Measurements from ENCODE around the gene SLC2A13.
A peak's percentile ranks its signal among the peaks of the same experiment; 100 is the strongest.

SLC2A13 gene

GRCh38 chr12:40105515-40106201, at the start of gene SLC2A13:
TSS of gene SLC2A13 (minus strand) at chr12:40106081. CDS start at chr12:40105808, 273 bp downstream.
- peak; percentile 57 to 60 for DNase-seq (ENCODE audit: low read depth in 2 of 2)

DNA sequence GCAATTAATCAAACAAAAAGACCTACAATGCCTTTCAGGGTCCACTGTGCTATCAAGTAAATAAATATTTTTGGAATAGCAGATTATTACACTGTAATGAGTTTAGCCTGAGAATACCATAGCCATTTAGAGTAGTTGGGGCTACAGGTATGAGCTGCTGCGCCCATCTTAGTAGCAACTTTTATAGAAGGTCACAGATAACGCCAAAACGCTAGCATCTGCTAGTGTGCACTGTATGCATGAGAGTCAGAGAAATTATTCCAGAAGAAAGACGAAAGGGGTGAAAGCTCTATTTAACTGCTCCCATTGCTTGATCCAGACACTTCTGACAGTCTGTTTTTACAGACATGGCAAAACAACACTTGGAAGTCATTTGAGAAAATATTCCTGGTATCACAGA, 48.5 kb upstream of the SLC2A13 start:
- DNase-seq (ENCODE audit: low read depth in 2 of 2) = no peak

DNA sequence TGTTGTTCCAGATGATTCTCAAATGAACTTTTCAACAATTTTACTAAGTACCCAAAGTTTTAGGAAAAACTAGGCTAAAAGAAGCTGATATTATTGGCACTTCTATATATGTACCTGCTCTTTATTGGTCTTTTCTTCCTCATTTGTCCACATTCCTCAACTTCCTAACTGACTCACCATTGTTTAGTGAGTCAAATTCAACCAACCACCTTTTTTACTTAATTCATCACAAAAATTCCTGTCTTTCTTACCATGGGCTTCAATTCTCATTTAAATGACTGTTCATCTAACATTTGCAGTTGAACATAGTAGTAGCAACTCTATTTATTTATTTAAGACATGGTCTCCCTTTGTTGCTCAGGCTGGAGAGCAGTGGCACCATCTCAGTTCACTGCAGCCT, 47.6 kb upstream of the SLC2A13 start:
- DNase-seq (ENCODE audit: low read depth in 2 of 2) = no peak

- peak; percentile 24 to 36 for DNase-seq (ENCODE audit: low read depth in 2 of 2)
These were observed 47.0 kb upstream of the SLC2A13 start for GRCh38 chr12:40152783-40153383.

DNA sequence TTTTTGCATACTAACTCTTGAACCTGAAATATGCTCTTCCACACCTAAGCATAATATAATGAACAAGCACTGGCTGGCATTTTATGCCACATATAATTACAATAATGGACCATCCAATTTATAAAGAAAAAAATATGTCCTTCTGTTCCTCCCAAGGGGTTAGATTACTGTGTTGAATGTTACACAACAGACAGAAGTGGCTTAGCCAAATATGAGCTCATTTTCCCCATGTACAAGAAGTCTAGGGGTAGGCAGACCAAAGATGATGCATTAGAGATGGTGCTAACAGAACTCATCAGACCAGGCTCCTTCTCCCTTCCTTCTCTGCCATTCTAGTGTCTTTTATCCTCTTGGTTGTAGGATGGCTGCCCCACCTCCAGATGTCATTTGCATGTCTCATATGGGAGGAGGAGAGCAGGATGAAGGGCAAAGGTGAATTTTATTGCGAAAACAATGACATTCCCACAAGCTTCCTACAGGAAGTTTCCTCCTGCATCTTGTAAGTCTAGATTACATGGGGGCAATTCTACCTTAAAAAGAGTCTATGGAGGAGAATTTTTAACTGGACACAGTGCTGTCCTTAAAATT, 43.9 kb upstream of the SLC2A13 start:
- DNase-seq (ENCODE audit: low read depth in 2 of 2) = no peak

DNA sequence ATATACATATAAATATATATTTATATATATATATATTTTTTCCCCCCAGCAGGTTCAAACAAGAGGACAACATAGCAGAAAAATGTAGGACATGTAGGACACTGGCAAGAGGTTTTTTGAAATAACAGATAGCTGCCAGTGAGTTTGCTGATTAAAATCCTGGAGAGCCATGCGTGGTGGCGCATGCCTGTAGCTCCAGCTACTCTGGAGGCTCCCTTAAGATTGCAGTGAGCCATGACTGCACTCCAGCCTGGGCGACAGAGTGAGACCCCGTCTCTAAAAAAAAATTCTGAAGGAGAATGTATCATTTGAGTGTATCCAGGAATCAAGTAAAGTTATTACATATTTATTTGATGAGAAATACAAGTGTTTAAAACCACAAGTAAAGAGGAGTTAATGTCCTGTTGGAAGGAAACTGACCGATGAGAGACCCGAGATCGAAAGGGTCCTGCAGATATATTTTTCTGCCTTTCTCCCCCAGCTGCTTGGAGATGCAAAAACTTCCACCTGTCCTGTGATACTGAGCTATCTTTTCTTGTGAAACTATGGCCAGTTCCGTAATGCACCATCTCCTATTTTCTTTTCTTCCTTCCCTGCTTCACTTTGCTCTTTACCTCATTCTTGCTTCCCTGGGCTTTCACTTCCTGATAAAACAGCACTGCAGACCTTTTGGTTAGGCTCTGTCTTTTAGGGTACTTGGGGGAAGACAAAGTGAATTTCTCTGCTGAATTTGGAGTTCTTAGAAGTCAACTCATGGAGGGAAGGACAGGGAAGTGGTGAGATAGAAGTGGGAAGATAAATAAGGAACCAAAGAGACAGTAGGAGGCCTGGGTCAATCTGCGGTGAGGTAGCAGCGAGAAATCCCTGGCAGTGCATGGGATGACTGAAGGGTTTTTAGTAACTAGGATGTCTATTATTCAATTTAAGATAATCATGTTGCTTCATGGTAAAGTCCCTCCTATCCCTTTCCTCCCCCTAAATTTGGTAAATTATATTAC, 41.2 kb upstream of the SLC2A13 start:
- no peak for DNase-seq (ENCODE audit: low read depth in 2 of 2)

DNA sequence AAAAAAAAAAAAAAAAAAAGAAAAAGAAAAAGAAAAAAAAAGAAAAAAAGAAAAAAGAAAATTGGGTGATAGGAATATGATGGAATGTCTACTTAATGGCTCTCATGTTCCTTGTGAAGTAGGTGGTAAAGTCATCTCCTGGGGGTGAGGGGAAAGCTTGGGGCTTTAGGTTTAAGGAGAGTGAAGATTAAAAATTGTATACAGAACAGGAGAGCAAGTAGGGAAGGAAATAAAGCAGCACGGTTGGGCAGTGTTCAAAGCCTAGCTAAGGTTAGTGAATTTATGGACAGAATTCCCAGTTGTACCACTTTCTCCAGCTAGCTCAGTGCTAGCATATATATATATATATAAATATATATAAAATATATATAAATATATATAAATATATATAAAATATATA, 40.0 kb upstream of the SLC2A13 start:
- DNase-seq (ENCODE audit: low read depth in 2 of 2) = no peak

DNA sequence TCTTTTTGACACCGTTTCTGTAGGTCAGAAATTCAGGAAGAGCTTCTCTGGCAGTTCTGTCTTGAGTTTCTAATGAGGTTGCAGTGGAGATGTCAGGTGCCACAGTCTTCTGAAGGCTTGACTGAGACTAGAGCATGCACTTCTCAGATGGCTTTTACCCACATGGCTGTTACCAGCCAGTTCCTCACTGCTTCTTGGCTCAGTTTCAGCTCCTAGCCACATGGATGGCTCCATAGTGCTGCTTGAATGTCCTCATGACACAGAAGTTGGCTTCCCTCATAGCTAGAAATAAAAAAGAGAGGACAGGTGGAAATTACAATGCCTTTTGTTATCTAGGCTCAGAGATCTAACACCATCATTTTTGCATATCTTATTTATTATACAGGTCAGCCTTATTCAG, 38.1 kb upstream of the SLC2A13 start:
- DNase-seq (ENCODE audit: low read depth in 2 of 2) = no peak

DNA sequence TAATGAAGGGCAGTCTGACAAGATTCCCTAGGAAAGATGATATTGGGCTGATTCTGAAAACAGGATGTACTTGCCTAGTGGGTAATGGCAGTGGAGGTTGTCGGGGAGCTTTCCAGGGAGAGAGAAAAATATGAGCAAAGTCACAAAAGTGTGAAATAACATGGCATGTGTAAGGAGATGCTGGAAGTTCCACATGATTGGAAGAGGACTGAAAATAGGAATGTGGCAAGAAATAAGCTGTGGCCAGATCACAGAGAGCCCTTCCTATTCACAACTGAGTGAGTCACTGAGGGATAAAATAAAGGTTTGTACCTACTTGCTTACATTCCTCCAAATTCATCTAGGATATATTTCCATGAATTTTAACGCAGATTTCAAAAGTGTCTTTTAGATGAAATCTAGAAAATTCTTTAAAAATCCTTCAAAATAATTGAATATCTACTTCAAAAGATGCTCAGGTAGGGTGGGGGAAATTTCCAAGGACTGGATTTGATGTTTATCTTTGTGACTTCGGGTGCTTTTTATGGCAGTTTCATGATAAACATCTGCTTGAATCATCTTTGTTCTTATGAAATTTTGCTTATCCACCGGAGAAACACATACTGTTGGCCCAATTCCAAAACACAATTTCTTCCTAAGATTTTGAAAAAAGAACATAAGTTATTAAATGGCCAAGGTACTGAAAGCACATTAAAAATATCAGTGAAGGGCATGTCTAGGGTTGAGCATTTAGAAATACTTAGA, 36.3 kb upstream of the SLC2A13 start:
- DNase-seq (ENCODE audit: low read depth in 2 of 2) = no peak

GRCh38 chr12:40138526-40138925, 32.6 kb upstream of the SLC2A13 start:
- no peak for DNase-seq (ENCODE audit: low read depth in 2 of 2)

DNA sequence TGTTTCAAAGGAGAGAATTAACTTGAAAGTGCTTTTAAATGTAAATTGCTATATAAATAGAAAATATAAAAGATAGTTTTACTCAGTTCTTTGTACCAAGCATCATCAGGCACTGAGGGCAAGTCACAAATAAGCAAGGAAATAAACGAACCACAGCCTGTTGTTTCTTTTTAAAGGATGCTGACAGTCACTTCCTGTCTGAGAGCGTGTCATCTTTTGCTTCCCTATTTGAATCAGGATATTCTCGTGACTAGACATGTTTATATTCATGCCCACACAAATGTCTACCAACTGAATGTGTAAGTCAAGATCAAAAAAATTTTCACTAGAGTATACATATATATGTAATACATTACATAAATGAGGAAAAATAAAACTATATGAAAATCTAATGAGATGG, 31.4 kb upstream of the SLC2A13 start:
- no peak for DNase-seq (ENCODE audit: low read depth in 2 of 2)

GRCh38 chr12:40127408-40127807, 21.5 kb upstream of the SLC2A13 start:
- no peak for DNase-seq (ENCODE audit: low read depth in 2 of 2)

- no peak for DNase-seq (ENCODE audit: low read depth in 2 of 2)
These were observed 17.6 kb upstream of the SLC2A13 start for GRCh38 chr12:40123496-40123895.

DNA sequence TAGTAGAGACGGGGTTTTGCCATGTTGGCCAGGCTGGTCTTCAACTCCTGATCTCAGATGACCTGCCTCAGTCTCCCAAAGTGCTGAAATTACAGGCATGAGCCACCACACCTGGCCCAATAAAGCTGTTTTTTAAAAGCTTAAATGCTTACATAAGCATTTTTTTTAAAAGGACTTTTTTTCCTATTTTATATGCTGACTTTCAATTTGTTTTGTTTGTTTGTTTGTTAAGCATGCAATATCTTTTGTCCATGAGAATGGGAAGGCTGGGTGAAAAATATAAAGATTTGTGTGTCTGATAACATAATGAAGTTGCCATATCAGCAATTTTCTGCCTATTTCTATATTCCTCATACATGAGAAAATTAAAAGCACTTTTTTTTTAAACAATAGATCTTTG, 17.0 kb upstream of the SLC2A13 start:
- DNase-seq (ENCODE audit: low read depth in 2 of 2) = no peak

- DNase-seq (ENCODE audit: low read depth in 2 of 2) = no peak
These were observed 11.9 kb upstream of the SLC2A13 start for GRCh38 chr12:40117818-40118217.

DNA sequence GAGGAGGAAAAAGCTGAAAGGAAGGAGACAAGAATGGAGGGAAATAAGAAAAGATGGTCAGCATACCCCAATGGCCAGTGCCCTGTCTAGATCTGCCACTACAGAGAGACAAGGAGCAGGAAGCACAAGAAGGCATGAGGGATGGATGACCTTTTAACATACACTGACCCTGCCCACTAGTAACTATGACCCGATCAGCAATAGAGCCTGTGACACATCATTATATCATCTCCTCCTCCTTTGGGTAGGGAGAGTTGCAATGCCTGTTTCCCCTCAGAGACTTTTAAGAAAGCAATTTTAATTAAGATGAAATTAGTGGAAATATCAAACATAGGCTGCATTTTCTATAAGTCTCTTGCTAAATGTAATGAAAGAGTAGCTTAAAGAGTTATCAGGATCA, 4.7 kb upstream of the SLC2A13 start:
- DNase-seq (ENCODE audit: low read depth in 2 of 2) = no peak

DNA sequence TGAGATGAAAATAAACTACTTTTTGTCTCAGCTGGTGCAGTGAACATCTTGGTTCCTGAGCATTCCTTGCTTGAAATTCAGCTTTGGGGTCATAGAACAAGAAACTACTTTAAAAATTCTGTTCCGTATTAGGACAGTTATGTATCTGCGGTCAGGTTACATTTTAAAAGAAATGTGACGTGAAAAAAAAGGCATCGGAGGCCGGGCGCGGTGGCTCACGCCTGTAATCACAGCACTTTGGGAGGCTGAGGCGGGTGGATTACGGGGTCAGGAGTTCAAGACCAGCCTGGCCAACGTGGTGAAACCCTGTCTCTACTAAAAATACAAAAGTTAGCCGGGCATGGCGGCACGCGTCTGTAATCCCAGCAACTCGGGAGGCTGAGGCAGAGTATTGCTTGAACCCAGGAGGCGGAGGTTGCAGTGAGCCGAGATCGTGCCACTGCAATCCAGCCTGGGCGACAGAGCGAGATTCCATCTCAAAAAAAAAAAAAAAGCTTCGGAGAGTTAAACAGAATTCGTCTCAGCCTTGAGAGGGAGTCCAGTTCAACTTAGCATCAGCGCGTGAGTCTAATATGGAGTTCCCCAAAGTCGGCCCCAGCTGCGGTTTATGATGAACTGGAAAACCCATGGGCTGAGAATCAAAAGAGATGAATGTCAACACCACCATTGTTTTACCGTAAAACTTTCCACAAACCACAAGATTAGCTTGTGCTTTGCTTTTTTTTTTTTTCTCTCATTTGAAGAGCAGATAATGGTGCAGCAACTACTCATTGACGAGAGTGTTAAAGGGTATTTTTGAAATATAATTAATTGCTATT, 2.1 kb upstream of the SLC2A13 start:
- DNase-seq (ENCODE audit: low read depth in 2 of 2) = peak in 1 of 2 donors; percentile 50

DNA sequence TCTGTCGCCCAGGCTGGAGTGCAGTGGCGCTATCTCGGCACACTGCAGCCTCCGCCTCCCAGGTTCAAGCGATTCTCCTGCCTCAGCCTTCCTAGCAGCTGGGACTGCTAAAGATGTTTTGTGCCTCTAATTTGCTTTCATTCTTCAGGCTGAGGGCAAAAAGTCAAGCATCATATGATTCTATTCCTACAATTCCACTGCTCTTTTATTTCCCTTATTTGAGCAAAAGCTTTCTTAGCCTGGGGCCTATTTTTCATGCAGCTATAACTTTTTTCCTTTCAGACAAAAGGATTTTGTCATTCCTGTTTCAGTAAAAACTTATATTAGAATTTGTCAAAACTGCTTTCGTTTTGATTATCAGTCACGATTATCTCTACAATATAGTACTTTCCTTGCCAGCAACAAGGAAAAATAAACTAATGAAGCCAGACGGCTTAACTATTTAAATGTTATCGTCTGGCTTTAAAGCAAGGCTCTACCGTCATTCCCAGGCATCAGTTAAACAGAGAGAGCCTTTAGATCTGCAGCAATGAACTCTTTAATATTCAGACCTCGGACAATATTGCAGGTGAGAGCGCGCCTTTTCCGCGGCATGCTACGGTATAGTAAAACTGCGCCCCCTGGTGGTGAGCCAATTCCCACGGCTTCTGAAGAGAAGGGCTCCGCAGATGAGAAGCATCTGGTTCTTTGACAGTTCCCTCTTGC, 1.4 kb upstream of the SLC2A13 start:
- DNase-seq (ENCODE audit: low read depth in 2 of 2) = peak; percentile 88 to 95

- DNase-seq (ENCODE audit: low read depth in 2 of 2) = no peak
These were observed 774 bp upstream of the SLC2A13 start for GRCh38 chr12:40106655-40107054.

DNA sequence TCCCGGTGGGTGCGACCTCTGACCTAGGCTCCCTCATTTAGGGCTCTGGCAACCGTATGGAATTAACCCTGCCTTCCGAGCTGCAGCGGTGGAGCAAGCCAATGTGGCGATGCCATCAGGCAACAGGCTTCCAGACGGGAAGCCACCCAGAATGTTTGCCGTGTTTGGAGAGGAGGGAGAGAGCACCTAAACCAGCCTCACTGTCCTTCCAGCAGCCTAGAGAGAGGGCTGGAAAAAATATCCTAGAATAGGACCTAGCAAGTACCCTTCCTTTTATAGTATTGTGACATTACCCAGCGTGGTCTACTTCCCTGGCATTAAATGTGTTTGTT, 287 bp upstream of the SLC2A13 start:
- DNase-seq (ENCODE audit: low read depth in 2 of 2) = no peak

Measured in stimulated activated CD4-positive, alpha-beta T cell treated with anti-CD3 and anti-CD28 coated beads, Interleukin-4, amount 100 ng/mL, for 48 hours (primary cell).